HepG2 (cell line): ENCODE results near the gene NUDT14. TPM values are rescaled to one million over a fixed set of nuclear protein-coding genes. Genes with fewer than 3 reads are reported as not detected.

Experiments
- ATAC-seq: fragments of 200-7000 bp; cut with Tn5 transposase; 3 replicates; pipeline ENCODE4 v1.9.1; 2020; ENCODE audit warnings: mild to moderate bottlenecking, moderate library complexity
- BruUV-seq: library from RNA; stranded (reverse); fragments of 400-500 nt; replicated peaks from 2 replicates; lab custom pipeline; 2021; lab: Mats Ljungman, UMichigan
- CTCF ChIA-PET: fragments of 300-600 bp; formaldehyde crosslinking; extraction: SDS; loops from one replicate; lab custom pipeline; 2021; ENCODE audit warnings: low total read pairs, inconsistent platforms, low intra/inter-chr PET ratio; lab: Yijun Ruan, JAX
- POLR2A ChIA-PET: fragments of 350-600 bp; sonication (Branson Sonifier 250); formaldehyde crosslinking; loops from one replicate; lab custom pipeline; 2020; ENCODE audit warnings: antibody characterized with exemption, inconsistent platforms; lab: Yijun Ruan, JAX
- DNase-seq: peaks from one replicate; pipeline ENCODE4 v3.0.0-alpha.2; 2015; ENCODE audit warnings: low spot score
- FAIRE-seq: peaks from 3 replicates; lab custom pipeline; 2011; peaks lifted over from hg19 to GRCh38; lab: Jason Lieb, UNC
- H2AFZ ChIP-seq: one replicate; pipeline ENCODE4 v1.6.1; 2011; ENCODE audit warnings: low read length, inconsistent platforms
- H3K27ac ChIP-seq: fragments of 300-600 bp; 3 replicates; pipeline ENCODE4 v1.8.0; 2011; ENCODE audit warnings: mixed run types, mild to moderate bottlenecking, mixed read lengths, low read length, inconsistent platforms; ENCODE audit not compliant: insufficient read depth; ENCODE audit errors: extremely low read length
- H3K27me3 ChIP-seq, 2 experiments: fragments of 200-600 bp in 1 of 2; 2 replicates in 1 of 2; 3 replicates in 1 of 2; pipeline versions ENCODE4 v1.6.0 to v1.8.0; 2011; ENCODE audit warnings: low read length in 2 of 2, mild to moderate bottlenecking in 2 of 2, moderate library complexity in 2 of 2, inconsistent platforms in 1 of 2; ENCODE audit not compliant: insufficient read depth in 2 of 2, control insufficient read depth in 1 of 2
- H3K36me3 ChIP-seq, 2 experiments: fragments of 200-600 bp in 1 of 2; replicated peaks in 1 of 2; 2 replicates in 1 of 2; 3 replicates in 1 of 2; pipeline versions ENCODE4 v1.5.1 to v1.8.0; 2011; ENCODE audit warnings: low read length in 2 of 2, inconsistent platforms in 1 of 2; ENCODE audit not compliant: insufficient read depth in 2 of 2, control insufficient read depth in 1 of 2
- H3K4me1 ChIP-seq: 2 replicates; pipeline ENCODE4 v1.5.1; 2012; ENCODE audit warnings: low read length, inconsistent platforms; ENCODE audit not compliant: insufficient read depth
- H3K4me2 ChIP-seq: 2 replicates; pipeline ENCODE4 v1.6.0; 2011; ENCODE audit warnings: low read depth, low read length, inconsistent platforms
- H3K4me3 ChIP-seq, 3 experiments: fragments of 200-600 bp in 1 of 3; sonication (generic), shearing (Covaris generic) in 1 of 3; replicated peaks in 1 of 3; 2 replicates each; pipeline ENCODE4 v1.5.1; 2011 to 2016; ENCODE audit warnings: low read length in 3 of 3, inconsistent platforms in 2 of 3, low read depth in 2 of 3, mild to moderate bottlenecking in 2 of 3, control low read depth in 1 of 3, mixed read lengths in 1 of 3; ENCODE audit not compliant: insufficient read depth in 1 of 3
- H3K79me2 ChIP-seq: one replicate; pipeline ENCODE4 v1.6.1; 2011; ENCODE audit warnings: low read length, inconsistent platforms; ENCODE audit not compliant: insufficient read depth
- H3K9ac ChIP-seq: 2 replicates; pipeline ENCODE4 v1.6.0; 2011; ENCODE audit warnings: mild to moderate bottlenecking, low read depth, low read length, inconsistent platforms; ENCODE audit not compliant: insufficient read depth
- H3K9me3 ChIP-seq: 2 replicates; pipeline ENCODE4 v1.5.1; 2012; ENCODE audit warnings: mild to moderate bottlenecking, low read length
- H4K20me1 ChIP-seq: 2 replicates; pipeline ENCODE4 v1.6.0; 2011; ENCODE audit warnings: inconsistent platforms, mild to moderate bottlenecking, low read length, moderate library complexity; ENCODE audit not compliant: insufficient read depth
- ATF1 ChIP-seq: IDR thresholded peaks from 2 replicates; pipeline ENCODE4 v1.6.1; 2016; ENCODE audit warnings: mild to moderate bottlenecking, control low read depth
- BHLHE40 ChIP-seq: IDR thresholded peaks from 2 replicates; pipeline ENCODE4 v1.6.1; 2011; ENCODE audit warnings: low read length, improper control_type of control experiment
- CREB1 ChIP-seq, 2 experiments: fragments of 450-650 bp in 1 of 2; IDR thresholded peaks; 2 replicates each; pipeline ENCODE4 v1.6.1; 2016 to 2017; ENCODE audit warnings: control low read depth in 1 of 2, mild to moderate bottlenecking in 1 of 2, missing compliant biosample characterization in 1 of 2, missing genetic modification characterization in 1 of 2
- DR1 ChIP-seq: sonication (generic); formaldehyde crosslinking; IDR thresholded peaks from 2 replicates; pipeline ENCODE4 v1.8.0; 2021; ENCODE audit warnings: mild to moderate bottlenecking, missing genetic modification reagents, inconsistent platforms
- ETS1 ChIP-seq: sonication (generic); formaldehyde crosslinking; IDR thresholded peaks from 2 replicates; pipeline ENCODE4 v1.4.0; 2020; ENCODE audit warnings: missing genetic modification reagents
- HIC2 ChIP-seq: sonication (generic); formaldehyde crosslinking; IDR thresholded peaks from 2 replicates; pipeline ENCODE4 v1.9.0; 2022; ENCODE audit warnings: low read depth, missing genetic modification reagents
- ISX ChIP-seq: sonication (generic); formaldehyde crosslinking; conservative IDR thresholded peaks from 2 replicates; pipeline ENCODE4 v1.5.0; 2020; ENCODE audit warnings: missing genetic modification reagents
- KLF13 ChIP-seq: sonication (generic); formaldehyde crosslinking; IDR thresholded peaks from 2 replicates; pipeline ENCODE4 v1.4.0; 2020; ENCODE audit warnings: mild to moderate bottlenecking, missing genetic modification reagents
- MYNN ChIP-seq: sonication (generic); formaldehyde crosslinking; IDR thresholded peaks from 2 replicates; pipeline ENCODE4 v1.4.0; 2020; ENCODE audit warnings: mild to moderate bottlenecking, low read depth, missing genetic modification reagents
- PLRG1 ChIP-seq: fragments of 450-650 bp; conservative IDR thresholded peaks from 2 replicates; pipeline ENCODE4 v1.6.1; 2016
- REST ChIP-seq, 2 experiments: IDR thresholded peaks; 2 replicates each; pipeline ENCODE4 v1.6.1; 2011 to 2012; ENCODE audit warnings: low read length in 2 of 2, borderline replicate concordance in 1 of 2, low read depth in 1 of 2, mild to moderate bottlenecking in 1 of 2, moderate library complexity in 1 of 2
- TEF ChIP-seq: sonication (generic); formaldehyde crosslinking; IDR thresholded peaks from 2 replicates; pipeline ENCODE4 v1.5.0; 2020; ENCODE audit warnings: missing genetic modification reagents
- ZFX ChIP-seq: sonication (generic); formaldehyde crosslinking; IDR thresholded peaks from 2 replicates; pipeline ENCODE4 v1.4.0; 2020; ENCODE audit warnings: mild to moderate bottlenecking, low read depth, missing genetic modification reagents, moderate library complexity
- ZNF138 ChIP-seq: sonication (generic); formaldehyde crosslinking; IDR thresholded peaks from 2 replicates; pipeline ENCODE4 v1.5.0; 2020; ENCODE audit warnings: mild to moderate bottlenecking, low read depth, missing genetic modification reagents
- ZSCAN31 ChIP-seq: sonication (generic); formaldehyde crosslinking; IDR thresholded peaks from 2 replicates; pipeline ENCODE4 v1.5.0; 2020; ENCODE audit warnings: low read depth, mild to moderate bottlenecking, missing genetic modification reagents
- WGBS: methylation state at CpG from one replicate; pipeline ENCODE4 v1.1.6; 2017; ENCODE audit warnings: low lambda C conversion rate; 5-methylcytosine and 5-hydroxymethylcytosine counted together
- in situ Hi-C: cut with HindIII; loops from 2 replicates; pipeline ENCODE4 v1.10.0; 2017; ENCODE audit warnings: low pct_unique_long_range_greater_than_20kb; ENCODE audit not compliant: extremely low pct_ligation_motif_present
- intact Hi-C: fragments of 100-400 bp; cut with micrococcal nuclease; formaldehyde crosslinking; loops from one replicate; pipeline ENCODE4 v1.10.0; 2022; ENCODE audit not compliant: unreplicated experiment
- polyA plus RNA-seq, 8 experiments: library from polyadenylated mRNA; depleted of rRNA in 3 of 8; stranded (reverse) in 7 of 8; unstranded in 1 of 8; fragments of >200 nt; fragmentation: Illumina TruSeq in 4 of 8; extraction: Trizol in 4 of 8; gene quantifications; 2 replicates each; pipeline versions ENCODE4 v1.2.1 to v1.2.3, GENCODE V29; 2011 to 2016; ENCODE audit warnings: low read depth in 4 of 8, missing spikeins in 1 of 8, mixed read lengths in 1 of 8; ENCODE audit not compliant: insufficient read depth in 1 of 8
- total RNA-seq, 5 experiments: library from RNA; depleted of rRNA; stranded (reverse); fragments of >200 nt; fragmentation: Illumina TruSeq; extraction: Trizol; gene quantifications; 2 replicates each; pipeline ENCODE4 v1.2.3, GENCODE V29; 2016; ENCODE audit warnings: low read depth in 1 of 5

NUDT14 gene
- total and polyA plus RNA-seq, 2 of the 13 experiments (the other 11 are each of a cell fraction or from before 2014, with no cell fraction given), result 5.8 to 6.1 TPM

GRCh38 chr14:105223770-105224544 is 42.8 kb upstream of the NUDT14 start (continued):
- TF ChIP-seq ETS1 (CRISPR knock-in tag) (no peak), KLF13 (CRISPR knock-in tag) (no peak), ZSCAN31 (no peak)

- POLR2A ChIA-PET, result no interaction called here
- ATAC-seq (no peak), FAIRE-seq (no peak), DNase-seq (no peak)
- H3K9ac ChIP-seq, result no peak overlapping the region
- no peak overlapping the region for H2AFZ ChIP-seq
- WGBS, result 88% methylated on average over 16 of the region's 16 CpGs
- H3K4me3 ChIP-seq, result no peak overlapping the region
- H3K4me2 ChIP-seq, result no peak overlapping the region
- intact Hi-C loops, result no loop called here
- BruUV-seq, result no TSS peak
- H3K9me3 ChIP-seq, result no peaks in the 10 kb centered on the region
- H3K36me3 ChIP-seq, result peaks cover 16 to 49% of the 10 kb centered on the region in 2 experiments; a peak in 4 of 5 replicates
- H4K20me1 ChIP-seq, result no peaks in the 10 kb centered on the region
- H3K79me2 ChIP-seq, result no peaks in the 10 kb centered on the region
- in situ Hi-C loops, result no loop called here
- no peaks in the 10 kb centered on the region for H3K27me3 ChIP-seq
- no peaks in the 10 kb centered on the region for H3K4me1 ChIP-seq
- H3K27ac ChIP-seq, result no peak overlapping the region
- CTCF ChIA-PET, result no interaction called here
- TF ChIP-seq TEF (CRISPR knock-in tag) (no peak), BHLHE40 (no peak), DR1 (no peak), REST (IDR thresholded peaks at IDR 0.05; ENCODE audit: borderline replicate concordance in 1 of 2, low read depth in 1 of 2, low read length in 2 of 2) (no peak), PLRG1 (no peak), HIC2 (CRISPR knock-in tag) (no peak), ZNF138 (CRISPR knock-in tag) (no peak), ATF1 (CRISPR knock-in tag) (no peak), ISX (no peak), MYNN (CRISPR knock-in tag) (no peak), CREB1 (IDR thresholded peaks at IDR 0.05) (no peak), CREB1 (CRISPR knock-in tag; IDR thresholded peaks at IDR 0.05) (no peak), ZFX (no peak)
Observed at GRCh38 chr14:105223260-105223659, 42.1 kb upstream of the NUDT14 start.
